ENCODE data around the gene TRPM3.

GRCh38 chr9:70964861-70965260 is 156.6 kb downstream of the TRPM3 start:
- TF ChIP-seq, protein P1, sequence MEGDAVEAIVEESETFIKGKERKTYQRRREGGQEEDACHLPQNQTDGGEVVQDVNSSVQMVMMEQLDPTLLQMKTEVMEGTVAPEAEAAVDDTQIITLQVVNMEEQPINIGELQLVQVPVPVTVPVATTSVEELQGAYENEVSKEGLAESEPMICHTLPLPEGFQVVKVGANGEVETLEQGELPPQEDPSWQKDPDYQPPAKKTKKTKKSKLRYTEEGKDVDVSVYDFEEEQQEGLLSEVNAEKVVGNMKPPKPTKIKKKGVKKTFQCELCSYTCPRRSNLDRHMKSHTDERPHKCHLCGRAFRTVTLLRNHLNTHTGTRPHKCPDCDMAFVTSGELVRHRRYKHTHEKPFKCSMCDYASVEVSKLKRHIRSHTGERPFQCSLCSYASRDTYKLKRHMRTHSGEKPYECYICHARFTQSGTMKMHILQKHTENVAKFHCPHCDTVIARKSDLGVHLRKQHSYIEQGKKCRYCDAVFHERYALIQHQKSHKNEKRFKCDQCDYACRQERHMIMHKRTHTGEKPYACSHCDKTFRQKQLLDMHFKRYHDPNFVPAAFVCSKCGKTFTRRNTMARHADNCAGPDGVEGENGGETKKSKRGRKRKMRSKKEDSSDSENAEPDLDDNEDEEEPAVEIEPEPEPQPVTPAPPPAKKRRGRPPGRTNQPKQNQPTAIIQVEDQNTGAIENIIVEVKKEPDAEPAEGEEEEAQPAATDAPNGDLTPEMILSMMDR (conservative IDR thresholded peaks at IDR 0.05): no peak
- TF ChIP-seq ZFX (IDR thresholded peaks at IDR 0.05): no peak

All from C4-2B (cell line).